Chondrocyte (in vitro differentiated cells): ENCODE data around the gene SLC25A14. TPM values are rescaled to one million over a fixed set of nuclear protein-coding genes. Genes with fewer than 3 reads are reported as not detected.
"Not testable (repeated sequence)": the region's sequence is repeated elsewhere in the genome, so short reads cannot be mapped to it uniquely, and the experiment has no call there.

Source experiments
- DNase-seq: peaks from one replicate; pipeline ENCODE4 v3.0.0; 2021; ENCODE audit warnings: mixed read lengths, low spot score
- H3K27ac Mint-ChIP-seq: one replicate; pipeline ENCODE4 v1.8.0; 2021; ENCODE audit warnings: mild to moderate bottlenecking, moderate library complexity, mixed read lengths; ENCODE audit not compliant: unreplicated experiment
- H3K27me3 Mint-ChIP-seq: 2 replicates; pipeline ENCODE4 v1.8.0; 2021; ENCODE audit warnings: low read depth, mixed read lengths
- H3K36me3 Mint-ChIP-seq: 2 replicates; pipeline ENCODE4 v1.8.0; 2021; ENCODE audit warnings: low read depth, mixed read lengths
- H3K4me1 Mint-ChIP-seq: 2 replicates; pipeline ENCODE4 v1.8.0; 2021; ENCODE audit warnings: low read depth, mild to moderate bottlenecking, mixed read lengths
- H3K4me3 Mint-ChIP-seq: one replicate; pipeline ENCODE4 v1.8.0; 2021; ENCODE audit warnings: mild to moderate bottlenecking, moderate library complexity, mixed read lengths; ENCODE audit not compliant: unreplicated experiment
- H3K9me3 Mint-ChIP-seq: 2 replicates; pipeline ENCODE4 v1.8.0; 2021; ENCODE audit warnings: low read depth, mixed read lengths
- total RNA-seq: library from RNA; stranded (reverse); gene quantifications from 3 replicates; pipeline ENCODE4 v1.2.1, GENCODE V29; 2021
- TF ChIP-seq, protein P1 (sequence below): fragments of 200-600 bp; sonication (generic); IDR thresholded peaks from 2 replicates; pipeline ENCODE4 v1.5.0; 2021; ENCODE audit warnings: antibody characterized with exemption, mild to moderate bottlenecking, moderate library complexity

The SLC25A14 gene
- total RNA-seq, 1 donor from 2014 or later: 12.9 TPM

DNA sequence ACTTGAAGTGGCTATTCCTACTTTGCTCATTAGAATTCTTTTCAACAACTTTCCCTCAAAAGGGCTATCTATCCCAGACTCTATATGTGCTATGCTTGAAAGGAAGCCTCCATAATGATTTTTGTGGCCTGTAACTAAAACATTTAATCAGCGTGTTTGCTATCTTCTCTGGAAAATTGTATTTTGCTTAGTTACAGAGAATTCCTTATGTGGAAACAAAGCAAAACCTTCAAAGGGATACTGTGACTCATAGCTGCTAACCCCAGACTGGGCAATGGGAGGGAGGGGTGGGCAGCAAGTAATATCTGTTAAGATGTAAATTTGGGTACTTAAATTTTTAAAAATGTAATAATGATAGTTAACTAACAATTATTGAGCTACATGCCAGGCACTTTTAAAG, 3.7 kb downstream of the SLC25A14 start:
- TF ChIP-seq, protein P1, sequence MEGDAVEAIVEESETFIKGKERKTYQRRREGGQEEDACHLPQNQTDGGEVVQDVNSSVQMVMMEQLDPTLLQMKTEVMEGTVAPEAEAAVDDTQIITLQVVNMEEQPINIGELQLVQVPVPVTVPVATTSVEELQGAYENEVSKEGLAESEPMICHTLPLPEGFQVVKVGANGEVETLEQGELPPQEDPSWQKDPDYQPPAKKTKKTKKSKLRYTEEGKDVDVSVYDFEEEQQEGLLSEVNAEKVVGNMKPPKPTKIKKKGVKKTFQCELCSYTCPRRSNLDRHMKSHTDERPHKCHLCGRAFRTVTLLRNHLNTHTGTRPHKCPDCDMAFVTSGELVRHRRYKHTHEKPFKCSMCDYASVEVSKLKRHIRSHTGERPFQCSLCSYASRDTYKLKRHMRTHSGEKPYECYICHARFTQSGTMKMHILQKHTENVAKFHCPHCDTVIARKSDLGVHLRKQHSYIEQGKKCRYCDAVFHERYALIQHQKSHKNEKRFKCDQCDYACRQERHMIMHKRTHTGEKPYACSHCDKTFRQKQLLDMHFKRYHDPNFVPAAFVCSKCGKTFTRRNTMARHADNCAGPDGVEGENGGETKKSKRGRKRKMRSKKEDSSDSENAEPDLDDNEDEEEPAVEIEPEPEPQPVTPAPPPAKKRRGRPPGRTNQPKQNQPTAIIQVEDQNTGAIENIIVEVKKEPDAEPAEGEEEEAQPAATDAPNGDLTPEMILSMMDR: no peak
- H3K4me3 Mint-ChIP-seq: no peak overlapping the region
- H3K4me1 Mint-ChIP-seq: peaks cover 33% of the 10 kb centered on the region
- H3K27ac Mint-ChIP-seq: no peak overlapping the region
- DNase-seq: no peak
- no peaks in the 10 kb centered on the region for H3K27me3 Mint-ChIP-seq
- no peaks in the 10 kb centered on the region for H3K36me3 Mint-ChIP-seq
- H3K9me3 Mint-ChIP-seq: no peaks in the 10 kb centered on the region

DNA sequence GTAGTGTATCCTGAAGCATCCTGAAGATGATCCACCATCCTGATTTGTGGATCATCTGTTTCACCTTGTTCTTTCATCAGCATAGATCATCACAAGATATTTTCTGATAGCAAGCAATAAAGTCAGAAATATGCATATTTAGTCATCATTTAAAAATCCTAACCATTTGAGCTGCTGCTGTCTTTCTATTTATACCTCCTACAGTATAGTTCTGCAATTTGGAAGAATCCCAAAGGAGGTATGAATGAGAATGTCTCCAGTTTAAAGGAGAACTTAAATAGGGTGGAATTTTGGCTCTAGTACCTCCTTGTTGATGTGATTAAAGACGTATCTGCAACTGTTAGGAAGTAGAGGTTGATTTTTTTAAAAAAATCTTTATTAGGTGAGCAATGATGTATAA, 7.6 kb downstream of the SLC25A14 start:
- Mint-ChIP-seq H3K4me1 (peaks cover 19% of the 10 kb centered on the region), H3K27ac (peak overlapping the region; percentile 52), H3K36me3 (no peaks in the 10 kb centered on the region), H3K27me3 (no peaks in the 10 kb centered on the region), H3K4me3 (no peak overlapping the region), H3K9me3 (no peaks in the 10 kb centered on the region)
- DNase-seq: no peak
- TF ChIP-seq, protein P1: no peak

DNA sequence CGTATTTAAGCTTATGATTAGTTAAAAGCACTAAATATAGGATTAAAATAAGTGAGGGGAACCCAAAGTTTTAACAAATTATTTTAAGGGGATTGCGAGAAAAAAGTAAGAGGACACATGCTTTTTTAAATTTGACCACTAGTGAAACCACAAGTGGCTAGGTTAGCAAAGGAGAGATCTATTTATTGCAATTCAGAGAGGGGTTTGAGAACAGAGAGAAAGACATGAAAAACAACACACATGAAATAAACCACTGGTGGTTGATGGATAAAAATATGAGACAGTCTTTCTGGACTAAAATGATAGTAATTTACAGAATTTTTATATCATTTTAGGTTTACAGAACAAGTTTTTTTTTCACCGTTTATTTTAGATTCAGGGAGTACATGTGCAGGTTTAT, 11.8 kb downstream of the SLC25A14 start:
- peaks cover 4% of the 10 kb centered on the region for H3K36me3 Mint-ChIP-seq
- H3K4me3 Mint-ChIP-seq: no peak overlapping the region
- H3K4me1 Mint-ChIP-seq: peaks cover 15% of the 10 kb centered on the region
- H3K27me3 Mint-ChIP-seq: no peaks in the 10 kb centered on the region
- no peaks in the 10 kb centered on the region for H3K9me3 Mint-ChIP-seq
- H3K27ac Mint-ChIP-seq: no peak overlapping the region
- no peak for DNase-seq
- TF ChIP-seq, protein P1: no peak

DNA sequence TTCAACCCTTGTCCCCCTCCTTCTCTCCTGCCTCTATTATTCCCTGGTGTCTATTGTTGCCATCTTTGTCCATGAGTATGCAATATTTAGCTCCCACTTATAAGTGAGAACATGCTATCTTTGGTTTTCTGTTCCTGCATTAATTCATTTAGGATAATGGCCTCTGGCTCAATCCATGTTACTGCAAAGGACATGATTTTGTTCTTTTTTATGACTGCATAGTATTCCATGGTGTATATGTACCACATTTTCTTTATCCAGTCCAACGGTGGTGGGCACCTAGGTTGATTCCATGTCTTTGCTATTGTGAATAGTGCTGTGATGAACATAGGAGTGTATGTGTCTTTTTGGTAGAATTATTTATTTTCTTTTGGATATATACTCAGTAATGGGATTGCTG, 12.3 kb downstream of the SLC25A14 start:
- H3K4me1 Mint-ChIP-seq: peaks cover 13% of the 10 kb centered on the region
- not testable (repeated sequence) for DNase-seq, H3K27ac Mint-ChIP-seq, H3K9me3 Mint-ChIP-seq, H3K36me3 Mint-ChIP-seq, H3K27me3 Mint-ChIP-seq, H3K4me3 Mint-ChIP-seq

DNA sequence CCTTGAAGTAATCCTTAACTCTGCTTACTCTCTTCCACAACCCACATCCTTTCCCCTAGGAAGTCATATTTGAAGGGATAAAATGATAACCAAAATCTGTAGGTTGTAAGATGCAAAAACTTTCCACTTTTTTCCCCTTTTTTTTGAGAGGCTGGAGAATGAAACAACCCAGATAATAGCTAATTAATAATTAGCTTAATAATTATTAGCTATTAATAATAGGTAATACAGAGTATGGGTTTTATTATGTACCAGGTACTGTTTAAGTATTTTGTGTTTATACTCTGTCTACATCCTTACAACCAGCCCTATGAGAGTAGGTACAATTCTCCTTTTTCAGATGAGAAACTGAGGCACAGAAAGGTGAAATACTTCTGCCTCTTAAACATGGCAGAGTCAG, 36.4 kb downstream of the SLC25A14 start:
- Mint-ChIP-seq H3K9me3 (no peaks in the 10 kb centered on the region), H3K36me3 (peaks cover 2% of the 10 kb centered on the region), H3K27me3 (no peaks in the 10 kb centered on the region), H3K4me1 (no peaks in the 10 kb centered on the region), H3K27ac (no peak overlapping the region), H3K4me3 (no peak overlapping the region)
- TF ChIP-seq, protein P1: no peak
- DNase-seq: no peak

DNA sequence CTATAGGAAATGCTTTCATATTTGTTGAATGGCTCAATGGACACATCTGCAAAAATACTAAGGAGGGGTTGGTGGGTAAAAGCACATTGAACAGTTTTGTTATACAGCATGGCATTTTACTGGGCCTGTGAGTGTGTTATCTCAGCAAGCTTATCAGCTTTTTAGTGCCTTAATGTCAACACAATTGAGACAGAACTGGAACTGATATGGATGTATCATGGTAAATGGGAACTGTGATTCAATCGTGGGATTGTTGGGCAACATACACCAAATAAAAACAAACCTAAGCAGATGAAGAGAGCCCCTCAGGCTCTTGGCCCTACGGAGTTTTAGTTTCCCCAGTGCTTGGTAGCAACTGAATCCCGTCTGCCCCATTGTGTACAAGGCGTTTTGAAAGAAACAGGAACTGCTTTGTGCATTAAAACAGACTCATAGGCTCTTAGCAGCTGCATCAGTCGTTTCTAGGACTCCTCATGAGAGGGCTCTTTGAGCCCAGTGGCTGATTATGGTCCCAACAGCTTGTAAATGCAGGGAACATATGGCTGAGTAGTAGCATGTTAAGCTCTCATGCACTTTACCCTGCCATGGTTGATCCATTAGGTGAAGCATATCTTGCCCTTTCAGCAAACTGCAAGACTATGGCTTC, 38.4 kb downstream of the SLC25A14 start:
- peaks cover 7% of the 10 kb centered on the region for H3K27me3 Mint-ChIP-seq
- no peaks in the 10 kb centered on the region for H3K4me1 Mint-ChIP-seq
- TF ChIP-seq, protein P1: no peak
- no peak overlapping the region for H3K27ac Mint-ChIP-seq
- H3K4me3 Mint-ChIP-seq: no peak overlapping the region
- H3K9me3 Mint-ChIP-seq: no peaks in the 10 kb centered on the region
- DNase-seq: no peak
- no peaks in the 10 kb centered on the region for H3K36me3 Mint-ChIP-seq
